ENCODE data around the gene KANK2.
"Not testable (repeated sequence)": the region's sequence is repeated elsewhere in the genome, so short reads cannot be mapped to it uniquely, and the experiment has no call there.

Gene KANK2

GRCh38 chr19:11195681-11196080 is 1.7 kb downstream of the KANK2 start:
- no peak for DNase-seq

GRCh38 chr19:11194656-11195558 is 2.4 kb downstream of the KANK2 start:
- DNase-seq, result no peak

GRCh38 chr19:11194173-11194572 is 3.2 kb downstream of the KANK2 start:
- no peak for DNase-seq

- DNase-seq, result no peak
These were observed 4.1 kb downstream of the KANK2 start for GRCh38 chr19:11192957-11193939.

- no peak for DNase-seq
These were observed 5.4 kb downstream of the KANK2 start for GRCh38 chr19:11191934-11192333.

GRCh38 chr19:11191273-11191755 is 6.0 kb downstream of the KANK2 start:
- no peak for DNase-seq

GRCh38 chr19:11190501-11190900 is 6.8 kb downstream of the KANK2 start:
- no peak for DNase-seq

GRCh38 chr19:11187441-11187840 is 9.9 kb downstream of the KANK2 start:
- DNase-seq, result no peak

GRCh38 chr19:11182994-11183393 is 14.4 kb downstream of the KANK2 start:
- DNase-seq, result no peak

GRCh38 chr19:11181488-11181887 is 15.9 kb downstream of the KANK2 start:
- no peak for DNase-seq

GRCh38 chr19:11180975-11181374 is 16.4 kb downstream of the KANK2 start:
- DNase-seq, result not testable (repeated sequence)

GRCh38 chr19:11180346-11180745 is 17.0 kb downstream of the KANK2 start:
- no peak for DNase-seq

GRCh38 chr19:11179716-11180297 is 17.5 kb downstream of the KANK2 start:
- peak; percentile 29 for DNase-seq

- not testable (repeated sequence) for DNase-seq
These were observed 18.2 kb downstream of the KANK2 start for GRCh38 chr19:11179145-11179465.

- no peak for DNase-seq
These were observed 19.8 kb downstream of the KANK2 start for GRCh38 chr19:11177592-11177991.

GRCh38 chr19:11176466-11177193 is 20.7 kb downstream of the KANK2 start:
- no peak for DNase-seq

- no peak for DNase-seq
These were observed 21.4 kb downstream of the KANK2 start for GRCh38 chr19:11175920-11176319.

- no peak for DNase-seq
These were observed 23.0 kb downstream of the KANK2 start for GRCh38 chr19:11174336-11174735.

GRCh38 chr19:11173516-11174155 is 23.7 kb downstream of the KANK2 start:
- no peak for DNase-seq

GRCh38 chr19:11172576-11172975 is 24.8 kb downstream of the KANK2 start:
- no peak for DNase-seq

- DNase-seq, result no peak
These were observed 26.2 kb downstream of the KANK2 start for GRCh38 chr19:11171144-11171543.

Data from activated CD4-positive, alpha-beta T cell treated with anti-CD3 and anti-CD28 coated beads, Interleukin-10, Interleukin-2, amounts not matched to agents 100 ng/mL and 50 ng/mL, durations not matched to agents 16 hours and 8 hours (primary cell).